ENCODE results near the gene ECEL1. TPM values are rescaled to one million over a fixed set of nuclear protein-coding genes. Genes with fewer than 3 reads are reported as not detected.

Gene ECEL1
- total and polyA plus RNA-seq, 9 donors, result 0.18 to 0.45 (median 0.33) TPM

DNA sequence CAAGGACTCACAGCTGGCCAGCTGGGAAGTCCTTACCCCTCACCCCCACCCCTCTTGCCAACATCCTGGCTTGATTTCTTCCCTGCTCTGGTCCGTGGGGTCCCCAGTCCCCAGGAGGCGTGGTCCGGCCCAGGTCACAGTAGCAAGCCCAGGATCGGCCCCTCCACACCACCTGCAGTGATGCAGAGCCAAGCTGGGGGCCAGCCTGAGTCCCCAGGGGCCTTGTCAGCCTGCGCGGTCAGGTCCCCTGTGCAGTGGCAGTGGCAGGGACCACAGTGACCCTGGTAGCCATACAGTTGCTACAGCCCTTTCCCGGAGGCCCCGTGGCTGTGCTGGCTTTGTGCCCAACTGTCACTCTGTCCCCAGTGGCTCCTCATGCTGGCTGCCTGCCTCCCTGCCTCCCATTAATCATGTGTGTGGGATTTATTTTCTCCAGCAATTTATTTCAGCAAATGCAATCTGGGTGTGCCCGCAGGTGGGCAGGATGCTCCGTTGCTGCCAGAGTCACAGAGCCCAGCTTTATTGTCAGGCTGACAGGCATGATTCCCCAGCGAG lies 23.8 kb upstream of the ECEL1 start:
- no peak for DNase-seq
- no peaks in the 10 kb centered on the region for H3K9me3 ChIP-seq (replicated peaks; ENCODE audit: control insufficient read depth, low read depth, low read length)

DNA sequence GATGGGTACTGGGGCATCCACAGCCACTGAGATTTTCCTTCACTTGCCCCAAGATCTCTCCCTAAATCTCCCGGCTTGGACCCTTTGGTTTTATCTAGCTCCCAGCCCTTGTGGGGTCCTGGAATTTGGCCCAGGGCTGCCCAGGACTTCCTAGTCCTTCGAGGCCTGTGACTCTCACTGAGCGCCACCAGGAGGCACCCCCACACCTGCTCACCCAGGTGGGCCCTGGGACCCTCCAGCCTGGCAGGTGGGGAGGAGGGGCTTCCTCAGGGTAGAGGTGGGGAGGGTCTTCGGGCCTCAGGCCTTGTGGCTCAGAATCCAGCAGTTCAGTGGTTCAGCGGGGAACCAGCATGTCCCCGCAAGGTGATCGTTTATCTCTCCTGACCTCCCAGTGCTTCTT lies 20.6 kb upstream of the ECEL1 start:
- no peaks in the 10 kb centered on the region for H3K9me3 ChIP-seq (replicated peaks; ENCODE audit: control insufficient read depth, low read depth, low read length)
- no peak for DNase-seq
- peaks cover 12% of the 10 kb centered on the region for H3K4me1 ChIP-seq (ENCODE audit: control insufficient read depth, insufficient read depth, low read length)
- H3K27me3 ChIP-seq (ENCODE audit: control insufficient read depth, insufficient read depth, low read length), result peaks cover 52% of the 10 kb centered on the region
- H3K27ac ChIP-seq (ENCODE audit: low read length), result no peak overlapping the region
- 81% methylated on average over 4 of the region's 7 CpGs for WGBS (ENCODE audit: insufficient coverage)
- no peaks in the 10 kb centered on the region for H3K36me3 ChIP-seq (ENCODE audit: control insufficient read depth, insufficient read depth, low read length)
- no peak overlapping the region for H3K4me3 ChIP-seq (ENCODE audit: low read length)

More for the DNA sequence above, 23.8 kb upstream of the ECEL1 start:
- Histone ChIP-seq H3K36me3 (ENCODE audit: control insufficient read depth, insufficient read depth, low read length) (no peaks in the 10 kb centered on the region), H3K4me1 (ENCODE audit: control insufficient read depth, insufficient read depth, low read length) (peaks cover 13% of the 10 kb centered on the region), H3K4me3 (ENCODE audit: low read length) (no peak overlapping the region), H3K27ac (ENCODE audit: low read length) (no peak overlapping the region), H3K27me3 (ENCODE audit: control insufficient read depth, insufficient read depth, low read length) (peaks cover 25% of the 10 kb centered on the region)
- 34% methylated on average over 11 of the region's 11 CpGs for WGBS (ENCODE audit: insufficient coverage)

DNA sequence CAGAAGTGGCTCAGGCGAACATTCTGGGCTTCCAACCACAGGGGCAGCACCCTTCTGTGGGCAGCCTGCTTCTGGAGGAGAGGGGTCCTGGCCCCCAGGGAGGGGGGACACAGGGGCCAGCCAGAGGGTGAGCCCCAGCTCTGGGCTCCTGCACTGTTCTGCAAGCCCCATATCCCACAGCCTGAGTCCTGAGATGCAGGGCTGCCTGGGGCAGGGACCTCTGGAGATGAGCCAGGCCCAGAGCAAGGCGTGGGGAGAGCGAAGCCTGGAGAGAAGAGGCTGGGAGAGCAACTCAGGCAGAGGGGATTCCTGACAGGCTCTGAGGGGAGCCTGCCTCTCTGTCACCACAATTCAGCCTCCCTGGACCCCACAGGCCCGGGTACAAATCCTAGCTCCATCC lies 19.1 kb upstream of the ECEL1 start:
- no peak overlapping the region for H3K4me3 ChIP-seq (ENCODE audit: low read length)
- H3K4me1 ChIP-seq (ENCODE audit: control insufficient read depth, insufficient read depth, low read length), result peaks cover 21% of the 10 kb centered on the region
- 80% methylated on average over 1 of the region's 4 CpGs for WGBS (ENCODE audit: insufficient coverage)
- no peaks in the 10 kb centered on the region for H3K9me3 ChIP-seq (replicated peaks; ENCODE audit: control insufficient read depth, low read depth, low read length)
- peaks cover 58% of the 10 kb centered on the region for H3K27me3 ChIP-seq (ENCODE audit: control insufficient read depth, insufficient read depth, low read length)
- no peak for DNase-seq
- no peak overlapping the region for H3K27ac ChIP-seq (ENCODE audit: low read length)
- no peaks in the 10 kb centered on the region for H3K36me3 ChIP-seq (ENCODE audit: control insufficient read depth, insufficient read depth, low read length)

DNA sequence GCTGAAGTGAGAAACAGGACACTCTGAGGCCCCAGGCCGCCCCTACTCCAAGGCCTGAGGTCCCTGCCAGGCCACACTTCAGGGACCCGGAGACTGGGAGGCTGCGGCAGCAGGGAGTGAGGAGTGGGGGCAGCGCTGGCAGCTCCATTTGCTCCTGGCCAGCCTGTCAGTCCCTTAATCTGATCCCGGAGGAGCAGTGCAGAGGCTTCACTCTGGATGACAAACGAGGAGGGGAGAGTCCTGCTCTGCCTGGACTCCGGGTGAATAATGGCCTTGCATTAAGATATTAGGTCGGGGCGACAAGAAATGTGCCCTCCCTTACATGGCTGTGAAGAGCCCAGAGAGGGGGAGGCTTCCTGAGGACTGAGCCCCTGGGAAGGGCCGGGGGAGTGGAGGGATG lies 18.2 kb upstream of the ECEL1 start:
- no peak for DNase-seq
- H3K27me3 ChIP-seq (ENCODE audit: control insufficient read depth, insufficient read depth, low read length), result peaks cover 63% of the 10 kb centered on the region

DNA sequence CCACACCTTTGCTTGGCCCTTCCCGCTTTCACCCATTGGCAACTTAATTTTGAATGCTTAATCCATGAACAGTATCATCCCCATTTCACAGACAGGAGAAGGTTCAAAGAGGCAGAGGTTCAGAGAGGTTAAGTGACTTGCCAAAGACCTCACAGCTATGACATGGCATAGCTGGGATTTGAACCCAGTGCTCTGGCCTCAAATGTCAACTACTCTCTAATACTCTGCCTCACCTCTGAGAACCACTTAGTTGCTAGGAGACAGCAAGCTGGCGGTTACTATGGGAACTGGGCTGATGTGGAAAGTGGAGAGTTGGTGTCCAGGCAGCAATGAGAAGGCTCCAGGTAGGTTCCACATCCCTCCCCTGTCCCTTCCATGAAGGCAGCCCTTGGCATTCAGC lies 16.8 kb upstream of the ECEL1 start:
- WGBS (ENCODE audit: insufficient coverage), result no CpG with 5 or more reads among the region's 2 CpGs
- no peak overlapping the region for H3K27ac ChIP-seq (ENCODE audit: low read length)
- peaks cover 68% of the 10 kb centered on the region for H3K27me3 ChIP-seq (ENCODE audit: control insufficient read depth, insufficient read depth, low read length)
- no peak overlapping the region for H3K4me3 ChIP-seq (ENCODE audit: low read length)
- DNase-seq, result no peak
- peaks cover 19% of the 10 kb centered on the region for H3K4me1 ChIP-seq (ENCODE audit: control insufficient read depth, insufficient read depth, low read length)
- H3K9me3 ChIP-seq (replicated peaks; ENCODE audit: control insufficient read depth, low read depth, low read length), result no peaks in the 10 kb centered on the region
- no peaks in the 10 kb centered on the region for H3K36me3 ChIP-seq (ENCODE audit: control insufficient read depth, insufficient read depth, low read length)

More for the DNA sequence above, 18.2 kb upstream of the ECEL1 start:
- Histone ChIP-seq H3K4me1 (ENCODE audit: control insufficient read depth, insufficient read depth, low read length) (peaks cover 19% of the 10 kb centered on the region), H3K27ac (ENCODE audit: low read length) (no peak overlapping the region), H3K36me3 (ENCODE audit: control insufficient read depth, insufficient read depth, low read length) (no peaks in the 10 kb centered on the region), H3K4me3 (ENCODE audit: low read length) (no peak overlapping the region), H3K9me3 (replicated peaks; ENCODE audit: control insufficient read depth, low read depth, low read length) (no peaks in the 10 kb centered on the region)
- WGBS (ENCODE audit: insufficient coverage), result 16% methylated on average over 10 of the region's 10 CpGs

DNA sequence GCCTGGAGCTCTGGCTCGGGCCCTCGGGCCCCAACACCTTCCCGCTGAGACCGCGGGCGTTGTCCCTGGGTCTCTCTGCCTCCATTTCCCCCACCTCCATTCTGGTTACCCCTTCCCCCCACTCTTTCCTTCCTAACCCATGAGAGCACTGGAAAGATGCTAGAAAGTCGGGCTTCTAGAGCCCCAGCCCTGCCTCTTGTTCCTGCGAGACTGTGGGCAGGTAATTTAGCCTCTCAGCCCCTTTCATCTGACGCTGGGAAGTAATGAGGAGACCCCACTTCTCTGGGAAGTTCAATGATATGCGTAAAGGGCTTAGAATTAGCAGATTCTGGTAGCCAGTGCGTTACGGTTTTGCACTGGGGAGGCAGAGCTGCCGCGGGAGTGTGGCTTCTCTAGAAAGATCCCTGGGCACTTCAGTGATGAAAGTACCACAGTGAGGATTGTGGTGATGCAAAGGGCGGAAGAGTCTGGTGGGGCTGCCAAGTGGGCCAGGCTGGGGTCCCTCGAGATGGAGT lies 16.2 kb upstream of the ECEL1 start:
- H3K4me1 ChIP-seq (ENCODE audit: control insufficient read depth, insufficient read depth, low read length), result peaks cover 19% of the 10 kb centered on the region
- no peaks in the 10 kb centered on the region for H3K36me3 ChIP-seq (ENCODE audit: control insufficient read depth, insufficient read depth, low read length)
- H3K27ac ChIP-seq (ENCODE audit: low read length), result no peak overlapping the region
- 11% methylated on average over 10 of the region's 16 CpGs for WGBS (ENCODE audit: insufficient coverage)
- H3K27me3 ChIP-seq (ENCODE audit: control insufficient read depth, insufficient read depth, low read length), result peaks cover 70% of the 10 kb centered on the region
- no peaks in the 10 kb centered on the region for H3K9me3 ChIP-seq (replicated peaks; ENCODE audit: control insufficient read depth, low read depth, low read length)
- H3K4me3 ChIP-seq (ENCODE audit: low read length), result peak overlapping the region; percentile 36
- DNase-seq, result no peak

DNA sequence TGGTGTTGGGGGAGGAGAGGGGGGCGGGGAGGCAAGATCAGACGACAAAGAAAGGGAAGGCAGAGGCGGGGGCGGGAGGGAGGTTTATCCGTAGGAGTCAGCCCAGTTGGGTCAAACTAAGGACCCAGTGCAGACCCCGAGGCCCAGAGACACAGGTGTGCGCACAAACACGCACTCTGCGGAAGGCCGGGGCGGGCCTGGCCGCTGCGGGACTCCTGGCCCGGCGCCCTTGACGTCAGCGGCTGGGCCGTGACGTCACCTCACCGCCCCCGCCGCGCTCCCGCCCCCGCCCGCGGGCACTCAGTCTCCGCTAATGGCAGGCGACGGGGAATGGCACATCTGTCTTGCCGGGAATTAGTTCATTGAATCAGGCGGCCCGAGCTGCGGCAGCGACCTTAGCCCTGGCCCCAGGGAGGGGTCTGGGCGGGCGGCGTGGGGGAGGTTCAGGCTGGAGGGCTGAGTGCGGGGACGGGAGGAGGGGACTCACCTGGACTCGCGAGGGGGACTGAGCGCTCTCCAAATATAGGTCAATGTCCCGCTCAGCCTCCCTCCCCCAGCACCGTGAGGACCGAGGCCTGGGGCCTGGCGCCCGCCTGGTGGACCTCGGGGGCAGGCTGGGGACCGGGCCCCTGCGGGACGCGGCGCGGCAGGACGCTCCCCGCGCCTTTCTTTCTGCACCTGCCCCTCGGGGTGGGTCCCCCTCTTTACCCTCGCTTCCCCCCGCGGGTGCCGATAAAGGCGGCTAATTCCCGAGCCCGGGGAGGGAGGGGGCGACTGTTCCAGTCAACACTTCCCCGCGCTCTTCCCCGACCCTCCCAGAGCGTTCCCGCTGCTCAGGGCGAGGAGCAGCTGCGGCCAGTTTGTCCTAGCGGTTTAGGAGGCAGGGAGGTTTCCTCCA lies 15.5 kb upstream of the ECEL1 start:
- H3K36me3 ChIP-seq (ENCODE audit: control insufficient read depth, insufficient read depth, low read length), result no peaks in the 10 kb centered on the region
- under 1% methylated on average over 54 of the region's 75 CpGs for WGBS (ENCODE audit: insufficient coverage)
- peak; percentile 42 for DNase-seq
- peak overlapping the region; percentile 36 for H3K4me3 ChIP-seq (ENCODE audit: low read length)
- peaks cover 19% of the 10 kb centered on the region for H3K4me1 ChIP-seq (ENCODE audit: control insufficient read depth, insufficient read depth, low read length)
- no peak overlapping the region for H3K27ac ChIP-seq (ENCODE audit: low read length)
- peaks cover 69% of the 10 kb centered on the region for H3K27me3 ChIP-seq (ENCODE audit: control insufficient read depth, insufficient read depth, low read length)
- no peaks in the 10 kb centered on the region for H3K9me3 ChIP-seq (replicated peaks; ENCODE audit: control insufficient read depth, low read depth, low read length)

DNA sequence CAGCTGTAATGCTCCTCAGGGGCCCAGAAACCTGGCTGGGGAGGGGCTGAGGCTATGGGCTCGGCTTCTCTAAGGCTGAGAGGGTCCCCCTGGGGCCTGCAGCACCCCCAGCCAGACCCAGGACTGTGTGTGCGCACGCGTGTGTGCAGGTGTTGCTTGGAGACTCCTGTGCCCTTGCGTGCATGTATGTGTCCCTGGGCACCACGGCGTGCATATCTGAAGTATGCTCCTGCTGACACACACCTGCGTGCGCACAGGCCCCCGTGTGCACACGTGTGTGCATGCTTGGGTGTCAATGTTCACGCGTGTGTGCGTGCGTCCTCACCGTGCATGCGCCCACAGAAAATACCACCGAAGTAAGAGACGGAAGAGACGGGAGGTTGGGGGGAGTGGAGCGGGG lies 14.9 kb upstream of the ECEL1 start:
- Histone ChIP-seq H3K27me3 (ENCODE audit: control insufficient read depth, insufficient read depth, low read length) (peaks cover 67% of the 10 kb centered on the region), H3K4me1 (ENCODE audit: control insufficient read depth, insufficient read depth, low read length) (peaks cover 19% of the 10 kb centered on the region), H3K27ac (ENCODE audit: low read length) (no peak overlapping the region), H3K36me3 (ENCODE audit: control insufficient read depth, insufficient read depth, low read length) (no peaks in the 10 kb centered on the region), H3K9me3 (replicated peaks; ENCODE audit: control insufficient read depth, low read depth, low read length) (no peaks in the 10 kb centered on the region), H3K4me3 (ENCODE audit: low read length) (no peak overlapping the region)
- 8% methylated on average over 11 of the region's 21 CpGs for WGBS (ENCODE audit: insufficient coverage)
- DNase-seq, result no peak

DNA sequence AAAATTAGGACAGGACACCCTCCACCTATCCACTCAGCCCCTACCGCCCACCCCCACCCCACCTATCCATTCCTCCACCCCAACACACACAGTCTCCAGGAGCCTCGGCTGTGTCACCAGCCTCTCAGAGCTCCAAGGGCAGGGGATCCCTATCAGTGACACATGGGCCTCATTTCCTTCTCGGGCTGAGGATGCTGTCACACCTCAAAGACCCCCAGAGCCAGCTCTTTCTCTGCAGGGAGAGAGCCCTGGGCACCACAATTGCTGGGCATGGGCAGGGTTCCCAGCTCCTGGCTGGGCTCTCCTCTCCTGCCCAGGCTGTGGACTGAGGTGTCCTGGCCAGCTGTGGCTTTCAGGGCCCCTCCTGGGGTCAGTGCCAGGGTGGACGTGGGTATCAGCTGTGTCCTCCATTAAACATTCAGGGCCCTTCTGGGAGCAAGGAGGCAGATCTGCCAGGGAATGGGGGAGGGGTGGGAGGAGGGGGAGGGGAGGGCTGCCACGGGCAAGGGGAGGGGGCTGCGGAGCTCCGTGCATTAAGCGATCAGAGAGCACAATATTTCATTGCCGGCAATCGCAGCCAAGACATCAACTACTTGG lies 14.3 kb upstream of the ECEL1 start:
- peaks cover 63% of the 10 kb centered on the region for H3K27me3 ChIP-seq (ENCODE audit: control insufficient read depth, insufficient read depth, low read length)
- no peaks in the 10 kb centered on the region for H3K9me3 ChIP-seq (replicated peaks; ENCODE audit: control insufficient read depth, low read depth, low read length)
- no peak overlapping the region for H3K27ac ChIP-seq (ENCODE audit: low read length)
- H3K36me3 ChIP-seq (ENCODE audit: control insufficient read depth, insufficient read depth, low read length), result no peaks in the 10 kb centered on the region
- DNase-seq, result no peak
- 36% methylated on average over 3 of the region's 10 CpGs for WGBS (ENCODE audit: insufficient coverage)
- peaks cover 19% of the 10 kb centered on the region for H3K4me1 ChIP-seq (ENCODE audit: control insufficient read depth, insufficient read depth, low read length)
- no peak overlapping the region for H3K4me3 ChIP-seq (ENCODE audit: low read length)

DNA sequence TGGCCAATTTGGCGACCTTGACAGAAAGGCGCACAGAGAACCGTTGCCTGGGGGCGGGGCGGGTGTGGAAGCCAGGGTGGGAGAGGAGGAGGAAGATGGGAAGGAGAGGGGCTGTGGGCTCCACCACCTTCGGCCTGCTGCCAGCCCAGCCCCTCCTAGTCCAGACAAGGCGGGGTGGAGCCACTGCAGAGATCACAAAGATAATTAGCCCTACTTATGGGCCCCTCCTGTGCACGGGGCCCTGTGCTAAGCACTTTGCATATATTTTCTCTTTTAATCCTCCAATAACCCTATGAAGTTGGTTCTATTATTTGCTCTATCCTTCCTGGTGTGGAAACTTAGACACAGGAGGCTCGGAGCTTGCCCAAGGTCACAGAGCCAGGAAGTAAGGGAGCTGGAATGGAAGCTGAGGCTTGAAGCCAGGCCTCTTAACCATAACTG lies 13.7 kb upstream of the ECEL1 start:
- Histone ChIP-seq H3K9me3 (replicated peaks; ENCODE audit: control insufficient read depth, low read depth, low read length) (no peaks in the 10 kb centered on the region), H3K27me3 (ENCODE audit: control insufficient read depth, insufficient read depth, low read length) (peaks cover 59% of the 10 kb centered on the region), H3K27ac (ENCODE audit: low read length) (no peak overlapping the region), H3K4me1 (ENCODE audit: control insufficient read depth, insufficient read depth, low read length) (peaks cover 19% of the 10 kb centered on the region), H3K36me3 (ENCODE audit: control insufficient read depth, insufficient read depth, low read length) (no peaks in the 10 kb centered on the region), H3K4me3 (ENCODE audit: low read length) (no peak overlapping the region)
- 41% methylated on average over 3 of the region's 9 CpGs for WGBS (ENCODE audit: insufficient coverage)
- no peak for DNase-seq

All from muscle of leg (tissue), 11 donors.